HepG2 (cell line): ENCODE results near the gene STK32A. TPM values are rescaled to one million over a fixed set of nuclear protein-coding genes. Genes with fewer than 3 reads are reported as not detected.

Source experiments
- ATAC-seq: fragments of 200-7000 bp; cut with Tn5 transposase; 3 replicates; pipeline ENCODE4 v1.9.1; 2020; ENCODE audit warnings: mild to moderate bottlenecking, moderate library complexity
- BruUV-seq: library from RNA; stranded (reverse); fragments of 400-500 nt; replicated peaks from 2 replicates; lab custom pipeline; 2021; lab: Mats Ljungman, UMichigan
- CTCF ChIA-PET: fragments of 300-600 bp; formaldehyde crosslinking; extraction: SDS; loops from one replicate; lab custom pipeline; 2021; ENCODE audit warnings: low total read pairs, inconsistent platforms, low intra/inter-chr PET ratio; lab: Yijun Ruan, JAX
- POLR2A ChIA-PET: fragments of 350-600 bp; sonication (Branson Sonifier 250); formaldehyde crosslinking; loops from one replicate; lab custom pipeline; 2020; ENCODE audit warnings: antibody characterized with exemption, inconsistent platforms; lab: Yijun Ruan, JAX
- DNase-seq: peaks from one replicate; pipeline ENCODE4 v3.0.0-alpha.2; 2015; ENCODE audit warnings: low spot score
- FAIRE-seq: peaks from 3 replicates; lab custom pipeline; 2011; peaks lifted over from hg19 to GRCh38; lab: Jason Lieb, UNC
- H2AFZ ChIP-seq: one replicate; pipeline ENCODE4 v1.6.1; 2011; ENCODE audit warnings: low read length, inconsistent platforms
- H3K27ac ChIP-seq: fragments of 300-600 bp; 3 replicates; pipeline ENCODE4 v1.8.0; 2011; ENCODE audit warnings: mixed run types, mild to moderate bottlenecking, mixed read lengths, low read length, inconsistent platforms; ENCODE audit not compliant: insufficient read depth; ENCODE audit errors: extremely low read length
- H3K27me3 ChIP-seq, 2 experiments: fragments of 200-600 bp in 1 of 2; 2 replicates in 1 of 2; 3 replicates in 1 of 2; pipeline versions ENCODE4 v1.6.0 to v1.8.0; 2011; ENCODE audit warnings: low read length in 2 of 2, mild to moderate bottlenecking in 2 of 2, moderate library complexity in 2 of 2, inconsistent platforms in 1 of 2; ENCODE audit not compliant: insufficient read depth in 2 of 2, control insufficient read depth in 1 of 2
- H3K36me3 ChIP-seq, 2 experiments: fragments of 200-600 bp in 1 of 2; replicated peaks in 1 of 2; 2 replicates in 1 of 2; 3 replicates in 1 of 2; pipeline versions ENCODE4 v1.5.1 to v1.8.0; 2011; ENCODE audit warnings: low read length in 2 of 2, inconsistent platforms in 1 of 2; ENCODE audit not compliant: insufficient read depth in 2 of 2, control insufficient read depth in 1 of 2
- H3K4me1 ChIP-seq: 2 replicates; pipeline ENCODE4 v1.5.1; 2012; ENCODE audit warnings: low read length, inconsistent platforms; ENCODE audit not compliant: insufficient read depth
- H3K4me2 ChIP-seq: 2 replicates; pipeline ENCODE4 v1.6.0; 2011; ENCODE audit warnings: low read depth, low read length, inconsistent platforms
- H3K4me3 ChIP-seq, 3 experiments: fragments of 200-600 bp in 1 of 3; sonication (generic), shearing (Covaris generic) in 1 of 3; replicated peaks in 1 of 3; 2 replicates each; pipeline ENCODE4 v1.5.1; 2011 to 2016; ENCODE audit warnings: low read length in 3 of 3, inconsistent platforms in 2 of 3, low read depth in 2 of 3, mild to moderate bottlenecking in 2 of 3, control low read depth in 1 of 3, mixed read lengths in 1 of 3; ENCODE audit not compliant: insufficient read depth in 1 of 3
- H3K79me2 ChIP-seq: one replicate; pipeline ENCODE4 v1.6.1; 2011; ENCODE audit warnings: low read length, inconsistent platforms; ENCODE audit not compliant: insufficient read depth
- H3K9ac ChIP-seq: 2 replicates; pipeline ENCODE4 v1.6.0; 2011; ENCODE audit warnings: mild to moderate bottlenecking, low read depth, low read length, inconsistent platforms; ENCODE audit not compliant: insufficient read depth
- H3K9me3 ChIP-seq: 2 replicates; pipeline ENCODE4 v1.5.1; 2012; ENCODE audit warnings: mild to moderate bottlenecking, low read length
- H4K20me1 ChIP-seq: 2 replicates; pipeline ENCODE4 v1.6.0; 2011; ENCODE audit warnings: inconsistent platforms, mild to moderate bottlenecking, low read length, moderate library complexity; ENCODE audit not compliant: insufficient read depth
- DNMT1 ChIP-seq: sonication (generic); formaldehyde crosslinking; IDR thresholded peaks from 2 replicates; pipeline ENCODE4 v1.5.1; 2020; ENCODE audit warnings: mild to moderate bottlenecking, missing genetic modification reagents
- HOXA5 ChIP-seq: sonication (generic); formaldehyde crosslinking; IDR thresholded peaks from 2 replicates; pipeline ENCODE4 v1.4.0; 2020; ENCODE audit warnings: missing genetic modification reagents
- MAFG ChIP-seq: sonication (generic); formaldehyde crosslinking; IDR thresholded peaks from 2 replicates; pipeline ENCODE4 v1.5.1; 2020; ENCODE audit warnings: mild to moderate bottlenecking, missing genetic modification reagents
- SMC3 ChIP-seq: IDR thresholded peaks from 2 replicates; pipeline ENCODE4 v1.6.1; 2011; ENCODE audit warnings: low read length, improper control_type of control experiment
- SPEN ChIP-seq: sonication (generic); formaldehyde crosslinking; IDR thresholded peaks from 2 replicates; pipeline ENCODE4 v1.5.1; 2020; ENCODE audit warnings: low read depth, mild to moderate bottlenecking, missing genetic modification reagents
- ZNF383 ChIP-seq: sonication (generic); formaldehyde crosslinking; IDR thresholded peaks from 2 replicates; pipeline ENCODE4 v1.4.0; 2020; ENCODE audit warnings: missing genetic modification reagents, mild to moderate bottlenecking, borderline replicate concordance
- ZNF782 ChIP-seq: sonication (generic); formaldehyde crosslinking; IDR thresholded peaks from 2 replicates; pipeline ENCODE4 v1.4.0; 2020; ENCODE audit warnings: missing genetic modification reagents, mild to moderate bottlenecking, borderline replicate concordance
- WGBS: methylation state at CpG from one replicate; pipeline ENCODE4 v1.1.6; 2017; ENCODE audit warnings: low lambda C conversion rate; 5-methylcytosine and 5-hydroxymethylcytosine counted together
- in situ Hi-C: cut with HindIII; loops from 2 replicates; pipeline ENCODE4 v1.10.0; 2017; ENCODE audit warnings: low pct_unique_long_range_greater_than_20kb; ENCODE audit not compliant: extremely low pct_ligation_motif_present
- intact Hi-C: fragments of 100-400 bp; cut with micrococcal nuclease; formaldehyde crosslinking; loops from one replicate; pipeline ENCODE4 v1.10.0; 2022; ENCODE audit not compliant: unreplicated experiment
- polyA plus RNA-seq, 8 experiments: library from polyadenylated mRNA; depleted of rRNA in 3 of 8; stranded (reverse) in 7 of 8; unstranded in 1 of 8; fragments of >200 nt; fragmentation: Illumina TruSeq in 4 of 8; extraction: Trizol in 4 of 8; gene quantifications; 2 replicates each; pipeline versions ENCODE4 v1.2.1 to v1.2.3, GENCODE V29; 2011 to 2016; ENCODE audit warnings: low read depth in 4 of 8, missing spikeins in 1 of 8, mixed read lengths in 1 of 8; ENCODE audit not compliant: insufficient read depth in 1 of 8
- total RNA-seq, 5 experiments: library from RNA; depleted of rRNA; stranded (reverse); fragments of >200 nt; fragmentation: Illumina TruSeq; extraction: Trizol; gene quantifications; 2 replicates each; pipeline ENCODE4 v1.2.3, GENCODE V29; 2016; ENCODE audit warnings: low read depth in 1 of 5
- TF ChIP-seq, protein P1 (sequence below): sonication (generic); formaldehyde crosslinking; IDR thresholded peaks from 2 replicates; pipeline ENCODE4 v1.5.1; 2020; ENCODE audit warnings: missing genetic modification reagents, mild to moderate bottlenecking, borderline replicate concordance

STK32A gene
- total and polyA plus RNA-seq, 2 of the 13 experiments (the other 11 are each of a cell fraction or from before 2014, with no cell fraction given), result not detected

DNA sequence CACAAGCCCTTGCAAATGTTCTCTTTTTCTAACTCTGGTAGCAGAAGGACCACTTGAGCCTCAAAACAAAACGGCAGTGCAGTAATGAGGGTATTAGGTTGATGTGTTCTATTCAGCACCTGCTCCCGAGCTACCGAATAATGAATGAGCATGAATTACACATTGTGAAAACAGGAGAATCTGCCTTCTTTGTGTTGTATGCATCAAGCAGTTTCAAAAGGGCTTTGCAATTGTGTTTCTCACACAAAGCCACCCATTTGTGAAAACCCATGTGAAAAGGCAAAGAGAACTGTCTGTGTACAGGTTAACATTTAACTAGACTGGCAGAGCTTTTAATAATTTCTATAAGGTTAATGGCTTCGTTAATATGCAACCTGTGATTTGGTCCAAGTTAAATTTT lies 97.8 kb downstream of the STK32A start:
- no peaks in the 10 kb centered on the region for H4K20me1 ChIP-seq
- intact Hi-C loops, result no loop called here
- WGBS, result 3% methylated on average over 4 of the region's 4 CpGs

DNA sequence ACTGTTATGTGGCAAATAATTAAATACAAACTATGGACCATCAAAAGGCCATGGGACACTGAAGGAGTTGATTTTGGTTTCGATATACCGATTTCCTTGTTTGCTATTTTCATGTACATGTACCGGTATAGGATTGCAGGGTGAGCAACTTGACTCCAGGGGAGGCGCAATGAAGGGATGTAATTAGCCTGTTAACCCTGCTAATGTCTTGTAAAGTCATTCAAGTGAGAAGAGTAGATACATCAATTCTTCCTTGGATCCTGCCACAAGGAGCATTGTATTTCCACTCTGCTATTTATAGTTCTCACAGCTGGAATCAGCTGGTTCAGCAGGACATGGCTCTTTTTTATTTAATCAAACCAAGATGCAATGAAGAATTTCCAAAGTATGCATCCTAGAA lies 102.0 kb downstream of the STK32A start:
- intact Hi-C loops, result no loop called here
- 11% methylated on average over 4 of the region's 4 CpGs for WGBS

More for the DNA sequence above, 97.8 kb downstream of the STK32A start:
- in situ Hi-C loops, result no loop called here
- BruUV-seq, result no TSS peak
- Histone ChIP-seq H3K79me2 (no peaks in the 10 kb centered on the region), H3K27ac (no peak overlapping the region), H2AFZ (no peak overlapping the region), H3K4me3 (no peak overlapping the region), H3K9me3 (no peaks in the 10 kb centered on the region), H3K4me1 (no peaks in the 10 kb centered on the region), H3K4me2 (no peak overlapping the region), H3K36me3 (no peaks in the 10 kb centered on the region), H3K9ac (no peak overlapping the region), H3K27me3 (no peaks in the 10 kb centered on the region)
- ATAC-seq (no peak), DNase-seq (no peak), FAIRE-seq (no peak)
- POLR2A ChIA-PET, result no interaction called here
- CTCF ChIA-PET, result no interaction called here
- TF ChIP-seq SPEN (CRISPR knock-in tag), result no peak

More for the DNA sequence above, 102.0 kb downstream of the STK32A start:
- Histone ChIP-seq H3K27ac (no peak overlapping the region), H3K4me2 (no peak overlapping the region), H4K20me1 (no peaks in the 10 kb centered on the region), H3K27me3 (no peaks in the 10 kb centered on the region), H3K79me2 (no peaks in the 10 kb centered on the region), H3K4me3 (no peak overlapping the region), H3K9me3 (no peaks in the 10 kb centered on the region), H3K36me3 (no peaks in the 10 kb centered on the region), H3K9ac (no peak overlapping the region), H2AFZ (no peak overlapping the region), H3K4me1 (no peaks in the 10 kb centered on the region)
- ATAC-seq, result no peak
- DNase-seq, result no peak
- TF ChIP-seq DNMT1 (CRISPR knock-in tag) (no peak), ZNF782 (CRISPR knock-in tag) (no peak), ZNF383 (no peak), SMC3 (no peak), MAFG (CRISPR knock-in tag) (no peak), HOXA5 (CRISPR knock-in tag) (no peak)
- TF ChIP-seq, protein P1, sequence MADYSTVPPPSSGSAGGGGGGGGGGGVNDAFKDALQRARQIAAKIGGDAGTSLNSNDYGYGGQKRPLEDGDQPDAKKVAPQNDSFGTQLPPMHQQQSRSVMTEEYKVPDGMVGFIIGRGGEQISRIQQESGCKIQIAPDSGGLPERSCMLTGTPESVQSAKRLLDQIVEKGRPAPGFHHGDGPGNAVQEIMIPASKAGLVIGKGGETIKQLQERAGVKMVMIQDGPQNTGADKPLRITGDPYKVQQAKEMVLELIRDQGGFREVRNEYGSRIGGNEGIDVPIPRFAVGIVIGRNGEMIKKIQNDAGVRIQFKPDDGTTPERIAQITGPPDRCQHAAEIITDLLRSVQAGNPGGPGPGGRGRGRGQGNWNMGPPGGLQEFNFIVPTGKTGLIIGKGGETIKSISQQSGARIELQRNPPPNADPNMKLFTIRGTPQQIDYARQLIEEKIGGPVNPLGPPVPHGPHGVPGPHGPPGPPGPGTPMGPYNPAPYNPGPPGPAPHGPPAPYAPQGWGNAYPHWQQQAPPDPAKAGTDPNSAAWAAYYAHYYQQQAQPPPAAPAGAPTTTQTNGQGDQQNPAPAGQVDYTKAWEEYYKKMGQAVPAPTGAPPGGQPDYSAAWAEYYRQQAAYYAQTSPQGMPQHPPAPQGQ (CRISPR knock-in tag), result no peak
- in situ Hi-C loops, result no loop called here
- no peak for FAIRE-seq
- ChIA-PET POLR2A (no interaction called here), CTCF (no interaction called here)
- BruUV-seq, result no TSS peak
